Lung microvascular endothelial cell (primary cell): Measurements from ENCODE around the gene TTC34. TPM values are rescaled to one million over a fixed set of nuclear protein-coding genes. Genes with fewer than 3 reads are reported as not detected.

Experiments used
- DNase-seq, 2 donors: peaks; one replicate each; pipeline versions ENCODE4 v3.0.0 to v3.0.0-alpha.2; 2010; ENCODE audit warnings: low read depth in 2 of 2
- total RNA-seq: library from RNA; depleted of rRNA; stranded (reverse); fragments of >200 nt; gene quantifications from 2 replicates; pipeline ENCODE4 v1.2.1, GENCODE V29; 2014

The TTC34 gene
- total RNA-seq, 1 donor from 2014 or later: under 0.01 TPM

- DNase-seq: no peak
These were observed 28.5 kb upstream of the TTC34 start for GRCh38 chr1:2829846-2830615.

- no peak for DNase-seq
These were observed 27.2 kb upstream of the TTC34 start for GRCh38 chr1:2828586-2829250.

GRCh38 chr1:2826736-2827292, 25.3 kb upstream of the TTC34 start:
- DNase-seq: no peak

GRCh38 chr1:2826316-2826715, 24.8 kb upstream of the TTC34 start:
- no peak for DNase-seq

GRCh38 chr1:2825487-2826189, 24.1 kb upstream of the TTC34 start:
- no peak for DNase-seq

- no peak for DNase-seq
These were observed 23.5 kb upstream of the TTC34 start for GRCh38 chr1:2824999-2825398.

- DNase-seq: no peak
These were observed 22.6 kb upstream of the TTC34 start for GRCh38 chr1:2823921-2824610.

- DNase-seq: no peak
These were observed 21.2 kb upstream of the TTC34 start for GRCh38 chr1:2822621-2823145.

- peak in 1 of 2 donors; percentile 11 for DNase-seq
These were observed 20.6 kb upstream of the TTC34 start for GRCh38 chr1:2821966-2822620.

GRCh38 chr1:2821373-2821955, 20.0 kb upstream of the TTC34 start:
- DNase-seq: no peak

- no peak for DNase-seq
These were observed 19.4 kb upstream of the TTC34 start for GRCh38 chr1:2820731-2821372.

GRCh38 chr1:2819831-2820730, 18.6 kb upstream of the TTC34 start:
- DNase-seq: no peak

GRCh38 chr1:2819429-2819828, 17.9 kb upstream of the TTC34 start:
- no peak for DNase-seq

- DNase-seq: no peak
These were observed 16.5 kb upstream of the TTC34 start for GRCh38 chr1:2817784-2818564.

- no peak for DNase-seq
These were observed 15.3 kb upstream of the TTC34 start for GRCh38 chr1:2816786-2817185.

- DNase-seq: no peak
These were observed 14.1 kb upstream of the TTC34 start for GRCh38 chr1:2815551-2815950.

- no peak for DNase-seq
These were observed 13.1 kb upstream of the TTC34 start for GRCh38 chr1:2814511-2815075.
